H1 (cell line): ENCODE results near the gene RPL36A. TPM values are rescaled to one million over a fixed set of nuclear protein-coding genes. Genes with fewer than 3 reads are reported as not detected.

ENCODE experiments used
- ASH2L ChIP-seq: fragments of 200-600, 300-600 bp; sonication (generic); IDR thresholded peaks from one replicate; pipeline ENCODE4 v1.7.1; 2017; ENCODE audit warnings: low read length
- CHD7 ChIP-seq: fragments of 300-600 bp; sonication (generic); IDR thresholded peaks from 2 replicates; pipeline ENCODE4 v1.7.1; 2012; ENCODE audit warnings: low read length, moderate library complexity, mild to moderate bottlenecking, inconsistent platforms; ENCODE audit not compliant: insufficient replicate concordance
- CREB1 ChIP-seq: IDR thresholded peaks from 2 replicates; pipeline ENCODE4 v1.6.1; 2012; ENCODE audit warnings: inconsistent platforms
- GABPA ChIP-seq: IDR thresholded peaks from 2 replicates; pipeline ENCODE4 v1.6.1; 2011; ENCODE audit warnings: mild to moderate bottlenecking, low read length, moderate library complexity, borderline replicate concordance; ENCODE audit not compliant: insufficient read depth
- SP1 ChIP-seq: IDR thresholded peaks from 2 replicates; pipeline ENCODE4 v1.6.1; 2011; ENCODE audit warnings: low read depth, low read length
- TAF7 ChIP-seq: optimal IDR thresholded peaks from 2 replicates; pipeline ENCODE3; 2011; ENCODE audit warnings: low read depth, mild to moderate bottlenecking, inconsistent platforms, low read length, moderate library complexity, borderline replicate concordance
- TCF12 ChIP-seq: IDR thresholded peaks from 2 replicates; pipeline ENCODE4 v1.6.1; 2011; ENCODE audit warnings: low read depth, mild to moderate bottlenecking, low read length
- YY1 ChIP-seq: IDR thresholded peaks from 2 replicates; pipeline ENCODE4 v1.6.1; 2011; ENCODE audit warnings: low read depth, mild to moderate bottlenecking, low read length
- polyA plus RNA-seq, 7 experiments: library from polyadenylated mRNA; depleted of rRNA in 3 of 7; stranded (reverse) in 5 of 7; unstranded in 2 of 7; fragments of >200 nt in 5 of 7; fragments of 200-250 nt in 2 of 7; gene quantifications; 1 replicate in 5 of 7; 2 replicates in 1 of 7; 4 replicates in 1 of 7; pipeline versions ENCODE4 v1.2.1 to v1.2.3, GENCODE V29; 2011 to 2013; ENCODE audit warnings: missing spikeins in 2 of 7, mixed read lengths in 2 of 7
- total RNA-seq: library from RNA; stranded (reverse); fragmentation: NEBNext Ultra II Directional; extraction: Animal tissue kit (Norgen Biotek cat#: 25700); gene quantifications from 2 replicates; pipeline ENCODE4 v1.2.1, GENCODE V29; 2021
- TF ChIP-seq, protein P1 (sequence below): IDR thresholded peaks from 2 replicates; pipeline ENCODE4 v1.6.1; 2012; ENCODE audit warnings: inconsistent platforms

Gene RPL36A
- total and polyA plus RNA-seq, 2 of the 8 experiments (the other 6 are each of a cell fraction or from before 2014, with no cell fraction given): 271 to 1,587 TPM

- TF ChIP-seq CHD7 (no peak), SP1 (peak; percentile 89), GABPA (no peak), CREB1 (peak; percentile 90), TAF7 (peak; percentile 33), ASH2L (peak; percentile 52), YY1 (0 out of 2 replicates have a peak, but pooled peaks have one; percentile 46), TCF12 (no peak)
- TF ChIP-seq, protein P1, sequence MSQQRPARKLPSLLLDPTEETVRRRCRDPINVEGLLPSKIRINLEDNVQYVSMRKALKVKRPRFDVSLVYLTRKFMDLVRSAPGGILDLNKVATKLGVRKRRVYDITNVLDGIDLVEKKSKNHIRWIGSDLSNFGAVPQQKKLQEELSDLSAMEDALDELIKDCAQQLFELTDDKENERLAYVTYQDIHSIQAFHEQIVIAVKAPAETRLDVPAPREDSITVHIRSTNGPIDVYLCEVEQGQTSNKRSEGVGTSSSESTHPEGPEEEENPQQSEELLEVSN: 0 out of 2 replicates have a peak, but pooled peaks have one; percentile 7
Observed at GRCh38 chrX:101407748-101408531, 17.1 kb downstream of the RPL36A start, which contains the start of the genes GLA and HNRNPH2 (continued).
